ENCODE measurements around the gene GPR108.
A peak's percentile ranks its signal among the peaks of the same experiment; 100 is the strongest.

GPR108 gene

GRCh38 chr19:6735181-6735911, 2.0 kb downstream of the GPR108 start:
- H3K27ac ChIP-seq (ENCODE audit: extremely low read depth, low read depth, low read length): no peak overlapping the region

GRCh38 chr19:6734096-6734696, 3.2 kb downstream of the GPR108 start:
- POLR2A ChIA-PET: no interaction called here
- Histone ChIP-seq H3K4me3 (ENCODE audit: low read depth, low read length) (no peak overlapping the region), H3K9me3 (ENCODE audit: control insufficient read depth, insufficient read depth, low read depth, low read length) (no peaks in the 10 kb centered on the region), H3K36me3 (ENCODE audit: control insufficient read depth in 2 of 2, insufficient read depth in 1 of 2, low read length in 2 of 2) (peaks cover 0 to 23% of the 10 kb centered on the region in 2 experiments; a peak in 2 of 3 replicates), H3K4me1 (ENCODE audit: control insufficient read depth, insufficient read depth, low read length) (peaks cover 11% of the 10 kb centered on the region), H3K27ac (ENCODE audit: extremely low read depth, low read depth, low read length) (no peak overlapping the region)
- CTCF ChIA-PET: no interaction called here
- TF ChIP-seq ZBTB6 (tag by site-specific recombination; IDR thresholded peaks at IDR 0.05) (no peak), TCF7L2 (IDR thresholded peaks at IDR 0.05; ENCODE audit: borderline replicate concordance, low read depth, low read length) (no peak), GLIS2 (tag by site-specific recombination; IDR thresholded peaks at IDR 0.05) (no peak), ZNF747 (tag by site-specific recombination; IDR thresholded peaks at IDR 0.05) (no peak), ZNF404 (tag by site-specific recombination; IDR thresholded peaks at IDR 0.05) (no peak), ZFP3 (tag by site-specific recombination; IDR thresholded peaks at IDR 0.05; ENCODE audit: low read depth) (no peak), ZXDB (tag by site-specific recombination; IDR thresholded peaks at IDR 0.05) (no peak), ZNF510 (tag by site-specific recombination; IDR thresholded peaks at IDR 0.05; ENCODE audit: insufficient replicate concordance) (no peak), ZNF626 (tag by site-specific recombination; IDR thresholded peaks at IDR 0.05) (no peak), ZNF791 (tag by site-specific recombination; IDR thresholded peaks at IDR 0.05) (no peak), ZNF169 (tag by site-specific recombination; IDR thresholded peaks at IDR 0.05) (no peak), PRDM10 (tag by site-specific recombination; IDR thresholded peaks at IDR 0.05) (no peak), REPIN1 (tag by site-specific recombination; IDR thresholded peaks at IDR 0.05; ENCODE audit: low read depth) (no peak), ZNF280C (tag by site-specific recombination; IDR thresholded peaks at IDR 0.05) (no peak), ZNF555 (tag by site-specific recombination; conservative IDR thresholded peaks at IDR 0.05) (no peak), ZNF629 (tag by site-specific recombination; IDR thresholded peaks at IDR 0.05) (no peak), ZNF335 (tag by site-specific recombination; conservative IDR thresholded peaks at IDR 0.05) (no peak)
- TF ChIP-seq, protein P1, sequence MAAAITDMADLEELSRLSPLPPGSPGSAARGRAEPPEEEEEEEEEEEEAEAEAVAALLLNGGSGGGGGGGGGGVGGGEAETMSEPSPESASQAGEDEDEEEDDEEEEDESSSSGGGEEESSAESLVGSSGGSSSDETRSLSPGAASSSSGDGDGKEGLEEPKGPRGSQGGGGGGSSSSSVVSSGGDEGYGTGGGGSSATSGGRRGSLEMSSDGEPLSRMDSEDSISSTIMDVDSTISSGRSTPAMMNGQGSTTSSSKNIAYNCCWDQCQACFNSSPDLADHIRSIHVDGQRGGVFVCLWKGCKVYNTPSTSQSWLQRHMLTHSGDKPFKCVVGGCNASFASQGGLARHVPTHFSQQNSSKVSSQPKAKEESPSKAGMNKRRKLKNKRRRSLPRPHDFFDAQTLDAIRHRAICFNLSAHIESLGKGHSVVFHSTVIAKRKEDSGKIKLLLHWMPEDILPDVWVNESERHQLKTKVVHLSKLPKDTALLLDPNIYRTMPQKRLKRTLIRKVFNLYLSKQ (tag by site-specific recombination; IDR thresholded peaks at IDR 0.05; ENCODE audit: borderline replicate concordance): no peak
- TF ChIP-seq, protein P2, sequence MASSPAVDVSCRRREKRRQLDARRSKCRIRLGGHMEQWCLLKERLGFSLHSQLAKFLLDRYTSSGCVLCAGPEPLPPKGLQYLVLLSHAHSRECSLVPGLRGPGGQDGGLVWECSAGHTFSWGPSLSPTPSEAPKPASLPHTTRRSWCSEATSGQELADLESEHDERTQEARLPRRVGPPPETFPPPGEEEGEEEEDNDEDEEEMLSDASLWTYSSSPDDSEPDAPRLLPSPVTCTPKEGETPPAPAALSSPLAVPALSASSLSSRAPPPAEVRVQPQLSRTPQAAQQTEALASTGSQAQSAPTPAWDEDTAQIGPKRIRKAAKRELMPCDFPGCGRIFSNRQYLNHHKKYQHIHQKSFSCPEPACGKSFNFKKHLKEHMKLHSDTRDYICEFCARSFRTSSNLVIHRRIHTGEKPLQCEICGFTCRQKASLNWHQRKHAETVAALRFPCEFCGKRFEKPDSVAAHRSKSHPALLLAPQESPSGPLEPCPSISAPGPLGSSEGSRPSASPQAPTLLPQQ (tag by site-specific recombination; IDR thresholded peaks at IDR 0.05): no peak
- TF ChIP-seq, protein P3, sequence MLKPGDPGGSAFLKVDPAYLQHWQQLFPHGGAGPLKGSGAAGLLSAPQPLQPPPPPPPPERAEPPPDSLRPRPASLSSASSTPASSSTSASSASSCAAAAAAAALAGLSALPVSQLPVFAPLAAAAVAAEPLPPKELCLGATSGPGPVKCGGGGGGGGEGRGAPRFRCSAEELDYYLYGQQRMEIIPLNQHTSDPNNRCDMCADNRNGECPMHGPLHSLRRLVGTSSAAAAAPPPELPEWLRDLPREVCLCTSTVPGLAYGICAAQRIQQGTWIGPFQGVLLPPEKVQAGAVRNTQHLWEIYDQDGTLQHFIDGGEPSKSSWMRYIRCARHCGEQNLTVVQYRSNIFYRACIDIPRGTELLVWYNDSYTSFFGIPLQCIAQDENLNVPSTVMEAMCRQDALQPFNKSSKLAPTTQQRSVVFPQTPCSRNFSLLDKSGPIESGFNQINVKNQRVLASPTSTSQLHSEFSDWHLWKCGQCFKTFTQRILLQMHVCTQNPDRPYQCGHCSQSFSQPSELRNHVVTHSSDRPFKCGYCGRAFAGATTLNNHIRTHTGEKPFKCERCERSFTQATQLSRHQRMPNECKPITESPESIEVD (tag by site-specific recombination; IDR thresholded peaks at IDR 0.05): no peak

More at GRCh38 chr19:6735181-6735911, 2.0 kb downstream of the GPR108 start:
- CTCF ChIA-PET: interaction anchor here (0.6 to 4.8 kb wide), 3 partner anchors 129 to 694 kb away, joined by 7 to 49 read pairs (median 10); no protein-coding TSS in a partner anchor
- Histone ChIP-seq H3K4me1 (ENCODE audit: control insufficient read depth, insufficient read depth, low read length) (peaks cover 11% of the 10 kb centered on the region), H3K9me3 (ENCODE audit: control insufficient read depth, insufficient read depth, low read depth, low read length) (no peaks in the 10 kb centered on the region), H3K4me3 (ENCODE audit: low read depth, low read length) (no peak overlapping the region), H3K36me3 (ENCODE audit: control insufficient read depth in 2 of 2, insufficient read depth in 1 of 2, low read length in 2 of 2) (peaks cover 0 to 23% of the 10 kb centered on the region in 2 experiments; a peak in 2 of 3 replicates)
- TF ChIP-seq SP2 (tag by site-specific recombination; IDR thresholded peaks at IDR 0.05) (0 out of 2 replicates have a peak, but pooled peaks have one; percentile 21), ZNF121 (tag by site-specific recombination; IDR thresholded peaks at IDR 0.05) (no peak), KLF7 (tag by site-specific recombination; IDR thresholded peaks at IDR 0.05; ENCODE audit: borderline replicate concordance) (no peak), ZNF549 (tag by site-specific recombination; IDR thresholded peaks at IDR 0.05) (no peak)
- POLR2A ChIA-PET: no interaction called here

Data from HEK293 (cell line).